PC-9 (cell line): ENCODE results near the gene DUSP16. TPM values are rescaled to one million over a fixed set of nuclear protein-coding genes. Genes with fewer than 3 reads are reported as not detected.

Experiments used
- BruUV-seq: library from RNA; stranded (reverse); fragments of 400-500 nt; replicated peaks from 2 replicates; lab custom pipeline; 2021; lab: Mats Ljungman, UMichigan
- CTCF ChIA-PET: fragments of 300-600 bp; sonication (Branson Sonifier 250); formaldehyde crosslinking; loops from one replicate; lab custom pipeline; 2022; ENCODE audit warnings: antibody characterized with exemption; lab: Charles Lee
- POLR2A ChIA-PET: fragments of 300-600 bp; sonication (Branson Sonifier 250); formaldehyde crosslinking; loops from one replicate; lab custom pipeline; 2022; ENCODE audit warnings: antibody characterized with exemption; ENCODE audit not compliant: unreplicated experiment; lab: Charles Lee
- DNase-seq, 2 experiments: peaks; one replicate each; pipeline versions ENCODE4 v3.0.0 to v3.0.0-alpha.2; 2015 to 2022; ENCODE audit warnings: mixed read lengths in 1 of 2
- H2AFZ ChIP-seq: fragments of 200-600 bp; sonication (generic); 2 replicates; pipeline ENCODE4 v1.8.1; 2017; ENCODE audit warnings: antibody characterized with exemption
- H3F3A ChIP-seq: fragments of 200-600 bp; sonication (generic); 2 replicates; pipeline ENCODE4 v1.8.1; 2017; ENCODE audit warnings: antibody characterized with exemption, mild to moderate bottlenecking, low read depth; ENCODE audit not compliant: insufficient read depth
- H3K27ac ChIP-seq: fragments of 200-600 bp; sonication (generic); 2 replicates; pipeline ENCODE4 v1.6.1; 2016; ENCODE audit warnings: mixed run types
- H3K27me3 ChIP-seq: fragments of 200-600 bp; sonication (generic); 2 replicates; pipeline ENCODE4 v1.6.1; 2016; ENCODE audit warnings: low read depth, mixed run types; ENCODE audit not compliant: insufficient read depth
- H3K36me3 ChIP-seq: fragments of 200-600 bp; sonication (generic); 2 replicates; pipeline ENCODE4 v1.6.1; 2016; ENCODE audit warnings: low read depth, mixed run types
- H3K4me1 ChIP-seq: fragments of 200-600 bp; sonication (generic); replicated peaks from 2 replicates; pipeline ENCODE4 v1.6.1; 2016; ENCODE audit warnings: mixed run types; ENCODE audit not compliant: insufficient read depth
- H3K4me2 ChIP-seq: fragments of 200-600 bp; sonication (generic); 2 replicates; pipeline ENCODE4 v1.6.1; 2017; ENCODE audit warnings: mixed run types
- H3K4me3 ChIP-seq: fragments of 200-600 bp; sonication (generic); 2 replicates; pipeline ENCODE4 v1.6.1; 2016; ENCODE audit warnings: mixed run types
- H3K79me2 ChIP-seq: fragments of 200-600 bp; sonication (generic); 2 replicates; pipeline ENCODE4 v1.6.1; 2017; ENCODE audit warnings: low read depth, mixed run types
- H3K9me2 ChIP-seq: fragments of 200-600 bp; sonication (generic); 2 replicates; pipeline ENCODE4 v1.8.1; 2017; ENCODE audit warnings: mild to moderate bottlenecking; ENCODE audit not compliant: insufficient read depth
- H3K9me3 ChIP-seq: fragments of 200-600 bp; sonication (generic); 2 replicates; pipeline ENCODE4 v1.8.1; 2016; ENCODE audit warnings: low read depth; ENCODE audit not compliant: insufficient read depth
- H4K20me1 ChIP-seq: fragments of 200-600 bp; sonication (generic); 2 replicates; pipeline ENCODE4 v1.8.1; 2017; ENCODE audit not compliant: insufficient read depth
- CTCF ChIP-seq: fragments of 200-600 bp; sonication (generic); conservative IDR thresholded peaks from 2 replicates; pipeline ENCODE4 v1.6.1; 2017; ENCODE audit warnings: mixed run types, antibody characterized with exemption, mild to moderate bottlenecking, moderate library complexity
- EZH2 ChIP-seq: fragments of 200-600 bp; sonication (generic); IDR thresholded peaks from 2 replicates; pipeline ENCODE4 v1.8.0; 2017; ENCODE audit warnings: antibody characterized with exemption, low read depth
- intact Hi-C: fragments of 100-400 bp; cut with micrococcal nuclease; formaldehyde crosslinking; loops from one replicate; pipeline ENCODE4 v1.10.0; 2022; ENCODE audit not compliant: unreplicated experiment
- total RNA-seq: library from RNA; stranded (reverse); gene quantifications from 2 replicates; pipeline ENCODE4 v1.2.3, GENCODE V29; 2021

The DUSP16 gene
- total RNA-seq, 1 experiment from 2014 or later = 24.8 TPM

DNA sequence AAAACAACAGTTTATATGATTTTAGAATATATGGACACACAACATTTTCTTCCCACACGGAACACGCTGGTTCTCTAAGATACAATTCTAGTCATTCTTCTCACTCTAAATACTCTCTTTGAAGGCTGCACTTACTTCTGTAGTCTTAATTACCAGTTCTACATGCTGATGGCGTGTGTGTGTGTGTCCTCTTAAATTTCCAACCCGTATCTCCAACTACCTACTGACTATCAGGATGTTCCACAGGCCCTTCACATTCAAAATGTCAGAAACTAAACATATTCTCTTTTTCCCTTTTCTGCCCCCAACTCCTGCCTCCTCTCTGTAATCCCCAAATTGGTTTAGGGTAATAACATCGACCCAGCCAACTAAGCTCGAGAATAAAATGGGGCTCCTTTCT lies 75.2 kb downstream of the DUSP16 start:
- ChIA-PET CTCF (no interaction called here), POLR2A (no interaction called here)
- Histone ChIP-seq H3K79me2 (no peaks in the 10 kb centered on the region), H3K4me3 (no peak overlapping the region), H3K9me3 (no peaks in the 10 kb centered on the region; the same call in 1 of the 2 replicates), H3K36me3 (no peaks in the 10 kb centered on the region; the same call in 1 of the 2 replicates), H4K20me1 (no peaks in the 10 kb centered on the region), H2AFZ (no peak overlapping the region), H3K4me2 (no peak overlapping the region), H3K9me2 (no peaks in the 10 kb centered on the region), H3K27me3 (no peaks in the 10 kb centered on the region), H3K27ac (no peak overlapping the region), H3F3A (no peaks in the 10 kb centered on the region), H3K4me1 (no peaks in the 10 kb centered on the region)
- no peak for DNase-seq
- intact Hi-C loops = no loop called here
- no peak for TF ChIP-seq CTCF
- TF ChIP-seq EZH2 = no peak
- no TSS peak for BruUV-seq

- CTCF ChIA-PET = no interaction called here
- Histone ChIP-seq H3K4me3 (no peak overlapping the region), H3F3A (peaks cover 4% of the 10 kb centered on the region; the same call in 1 of the 2 replicates), H4K20me1 (no peaks in the 10 kb centered on the region), H3K27ac (no peak overlapping the region), H2AFZ (no peak overlapping the region), H3K9me2 (no peaks in the 10 kb centered on the region), H3K27me3 (no peaks in the 10 kb centered on the region), H3K4me1 (no peaks in the 10 kb centered on the region), H3K9me3 (no peaks in the 10 kb centered on the region; the same call in 1 of the 2 replicates), H3K36me3 (no peaks in the 10 kb centered on the region; the same call in 1 of the 2 replicates), H3K4me2 (no peak overlapping the region), H3K79me2 (no peaks in the 10 kb centered on the region)
- no TSS peak for BruUV-seq
- TF ChIP-seq EZH2 = no peak
- TF ChIP-seq CTCF = no peak
- POLR2A ChIA-PET = no interaction called here
- intact Hi-C loops = no loop called here
- no peak for DNase-seq
Observed at GRCh38 chr12:12486661-12487240, 75.9 kb downstream of the DUSP16 start.

DNA sequence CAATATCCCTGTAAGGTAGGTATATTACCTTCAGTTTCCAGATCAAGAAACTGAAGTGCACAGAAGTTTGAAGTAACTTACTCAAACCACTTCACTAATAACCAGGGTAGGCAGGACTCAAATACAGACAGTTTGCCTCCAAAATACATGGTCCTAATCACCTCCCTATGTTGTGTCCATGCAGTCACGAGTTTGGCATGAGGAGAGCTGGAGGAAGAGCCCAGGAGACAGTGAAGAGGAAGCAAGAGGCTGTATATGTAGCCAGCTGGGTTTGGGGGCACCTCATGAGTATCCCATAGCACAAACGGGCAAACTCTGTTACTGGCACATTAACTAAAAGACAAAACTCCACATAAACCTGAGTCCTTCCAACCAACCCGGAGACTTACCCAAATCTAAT lies 79.2 kb downstream of the DUSP16 start:
- Histone ChIP-seq H3K27ac (no peak overlapping the region), H3K27me3 (no peaks in the 10 kb centered on the region), H3K4me1 (no peaks in the 10 kb centered on the region), H3K79me2 (no peaks in the 10 kb centered on the region), H3K4me2 (no peak overlapping the region), H2AFZ (no peak overlapping the region), H3K9me3 (no peaks in the 10 kb centered on the region), H4K20me1 (no peaks in the 10 kb centered on the region), H3K9me2 (no peaks in the 10 kb centered on the region), H3F3A (peaks cover 5% of the 10 kb centered on the region; the same call in 1 of the 2 replicates), H3K36me3 (peaks cover 5% of the 10 kb centered on the region; the same call in 1 of the 2 replicates), H3K4me3 (no peak overlapping the region)
- CTCF ChIA-PET = no interaction called here
- POLR2A ChIA-PET = no interaction called here
- TF ChIP-seq CTCF (no peak), EZH2 (no peak)
- intact Hi-C loops = no loop called here
- BruUV-seq = no TSS peak
- DNase-seq = no peak
